BE2C (cell line): ENCODE data around the gene EXOSC10.
"Not testable (repeated sequence)": the region's sequence is repeated elsewhere in the genome, so short reads cannot be mapped to it uniquely, and the experiment has no call there.

ENCODE experiments used
- DNase-seq: peaks from one replicate; pipeline ENCODE4 v3.0.0-alpha.2; 2020
- H3K27me3 ChIP-seq: fragments of 250-450 bp; sonication (Bioruptor Pico); 2 replicates; pipeline ENCODE4 v1.5.1; 2020; ENCODE audit warnings: mild to moderate bottlenecking
- H3K36me3 ChIP-seq: fragments of 250-450 bp; sonication (Bioruptor Pico); 2 replicates; pipeline ENCODE4 v1.5.1; 2020; ENCODE audit warnings: mild to moderate bottlenecking
- H3K4me1 ChIP-seq: fragments of 250-450 bp; sonication (Bioruptor Pico); 2 replicates; pipeline ENCODE4 v1.5.1; 2020
- H3K4me3 ChIP-seq: 2 replicates; pipeline ENCODE4 v1.5.1; 2011; ENCODE audit warnings: low read depth, low read length
- H3K9me3 ChIP-seq: fragments of 250-450 bp; sonication (Bioruptor Pico); 2 replicates; pipeline ENCODE4 v1.5.1; 2020
- TF ChIP-seq, protein P1 (sequence below): IDR thresholded peaks from 2 replicates; pipeline ENCODE4 v1.5.1; 2012; ENCODE audit warnings: mild to moderate bottlenecking, low read depth, low read length

EXOSC10 gene

DNA sequence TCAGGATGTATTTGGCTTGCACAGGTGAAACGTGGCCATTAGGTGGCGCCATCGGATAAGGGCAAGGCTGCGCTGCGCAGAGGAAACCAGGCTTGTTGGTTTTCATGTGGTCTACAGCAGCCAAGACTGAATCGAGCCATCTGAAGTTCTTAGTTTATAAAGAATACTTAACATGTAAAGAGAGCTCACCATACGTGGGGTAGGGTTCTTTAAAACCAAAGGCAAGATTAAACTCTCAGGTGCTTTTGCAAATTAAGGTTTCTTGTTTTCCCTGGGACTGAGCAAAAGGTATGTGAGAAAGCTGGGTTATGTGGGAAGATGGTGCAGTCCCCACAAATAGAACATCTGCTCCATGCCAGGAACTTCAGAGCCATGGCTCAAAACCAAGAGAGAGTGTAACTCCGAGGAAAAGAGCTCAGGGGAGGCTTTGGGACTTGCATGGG, 61.9 kb downstream of the EXOSC10 start:
- Histone ChIP-seq H3K9me3 (no peaks in the 10 kb centered on the region), H3K4me1 (no peaks in the 10 kb centered on the region), H3K27me3 (no peaks in the 10 kb centered on the region), H3K36me3 (no peaks in the 10 kb centered on the region), H3K4me3 (no peak overlapping the region)
- TF ChIP-seq, protein P1, sequence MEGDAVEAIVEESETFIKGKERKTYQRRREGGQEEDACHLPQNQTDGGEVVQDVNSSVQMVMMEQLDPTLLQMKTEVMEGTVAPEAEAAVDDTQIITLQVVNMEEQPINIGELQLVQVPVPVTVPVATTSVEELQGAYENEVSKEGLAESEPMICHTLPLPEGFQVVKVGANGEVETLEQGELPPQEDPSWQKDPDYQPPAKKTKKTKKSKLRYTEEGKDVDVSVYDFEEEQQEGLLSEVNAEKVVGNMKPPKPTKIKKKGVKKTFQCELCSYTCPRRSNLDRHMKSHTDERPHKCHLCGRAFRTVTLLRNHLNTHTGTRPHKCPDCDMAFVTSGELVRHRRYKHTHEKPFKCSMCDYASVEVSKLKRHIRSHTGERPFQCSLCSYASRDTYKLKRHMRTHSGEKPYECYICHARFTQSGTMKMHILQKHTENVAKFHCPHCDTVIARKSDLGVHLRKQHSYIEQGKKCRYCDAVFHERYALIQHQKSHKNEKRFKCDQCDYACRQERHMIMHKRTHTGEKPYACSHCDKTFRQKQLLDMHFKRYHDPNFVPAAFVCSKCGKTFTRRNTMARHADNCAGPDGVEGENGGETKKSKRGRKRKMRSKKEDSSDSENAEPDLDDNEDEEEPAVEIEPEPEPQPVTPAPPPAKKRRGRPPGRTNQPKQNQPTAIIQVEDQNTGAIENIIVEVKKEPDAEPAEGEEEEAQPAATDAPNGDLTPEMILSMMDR: peak; percentile 87
- DNase-seq: peak; percentile 80

DNA sequence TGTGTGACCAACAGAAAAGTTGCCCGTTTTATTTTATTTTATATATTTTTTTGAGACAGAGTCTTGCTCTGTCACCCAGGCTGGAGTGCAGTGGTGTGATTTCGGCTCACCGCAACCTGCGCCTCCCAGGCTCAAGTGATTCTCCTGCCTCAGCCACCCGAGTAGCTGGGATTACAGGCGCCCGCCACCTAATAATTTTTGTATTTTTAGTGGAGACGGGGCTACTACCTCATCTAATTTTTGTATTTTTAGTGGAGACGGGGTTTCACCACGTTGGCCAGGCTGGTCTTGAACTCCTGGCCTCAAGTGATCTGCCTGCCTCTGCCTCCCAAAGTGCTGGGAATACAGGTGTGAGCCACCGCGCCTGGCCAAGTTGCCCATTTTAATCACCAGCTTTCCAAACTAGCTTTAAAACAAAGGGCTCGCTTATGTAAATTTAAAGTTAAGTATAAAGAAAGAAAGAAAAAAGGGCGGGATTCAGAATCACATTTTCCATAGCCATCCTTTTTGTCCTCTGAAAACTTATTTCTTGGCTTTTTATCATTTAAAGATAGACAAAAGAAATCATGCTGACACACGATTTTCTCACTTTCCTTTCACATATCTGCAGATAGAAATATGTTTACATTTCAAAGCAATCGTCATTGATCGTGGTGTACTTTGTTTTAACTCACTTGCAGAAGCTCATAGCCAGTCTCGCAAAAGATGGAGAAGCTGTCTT, 62.5 kb downstream of the EXOSC10 start:
- not testable (repeated sequence) for H3K27me3 ChIP-seq, H3K36me3 ChIP-seq, H3K9me3 ChIP-seq, H3K4me3 ChIP-seq, DNase-seq, H3K4me1 ChIP-seq

DNA sequence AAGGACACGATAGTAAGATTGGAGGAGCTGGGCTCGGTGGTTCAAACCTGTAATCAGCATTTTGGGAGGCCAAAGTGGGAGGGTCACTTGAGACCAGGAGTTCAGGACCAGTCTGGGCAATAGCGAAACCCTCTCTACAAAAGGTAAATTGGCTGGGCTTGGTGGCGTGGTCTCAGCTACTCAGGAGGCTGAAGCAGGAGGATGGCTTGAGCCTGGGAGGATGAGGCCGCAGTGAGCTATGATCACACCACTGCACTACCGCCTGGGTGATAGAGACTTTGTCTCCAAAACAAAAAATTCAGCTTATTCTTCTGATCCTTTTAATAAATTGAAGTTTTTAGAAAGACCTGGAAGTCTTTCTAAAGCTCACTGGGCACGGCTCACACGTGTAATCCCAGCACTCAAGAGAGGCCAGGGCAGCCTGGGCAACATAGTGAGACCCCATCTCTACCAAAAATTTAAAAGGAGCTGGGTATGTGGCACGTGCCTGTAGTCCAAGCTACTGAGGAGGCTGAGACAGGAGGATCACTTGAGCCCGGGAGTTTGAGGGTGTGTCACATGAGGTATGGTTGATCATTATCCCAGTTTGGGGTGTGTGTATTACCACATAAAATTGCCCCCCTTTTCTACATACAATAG, 67.9 kb downstream of the EXOSC10 start:
- no peaks in the 10 kb centered on the region for H3K27me3 ChIP-seq
- DNase-seq: no peak
- H3K9me3 ChIP-seq: no peaks in the 10 kb centered on the region
- no peaks in the 10 kb centered on the region for H3K4me1 ChIP-seq
- H3K36me3 ChIP-seq: no peaks in the 10 kb centered on the region; the same call in 1 of the 2 replicates
- no peak overlapping the region for H3K4me3 ChIP-seq
- TF ChIP-seq, protein P1: no peak

DNA sequence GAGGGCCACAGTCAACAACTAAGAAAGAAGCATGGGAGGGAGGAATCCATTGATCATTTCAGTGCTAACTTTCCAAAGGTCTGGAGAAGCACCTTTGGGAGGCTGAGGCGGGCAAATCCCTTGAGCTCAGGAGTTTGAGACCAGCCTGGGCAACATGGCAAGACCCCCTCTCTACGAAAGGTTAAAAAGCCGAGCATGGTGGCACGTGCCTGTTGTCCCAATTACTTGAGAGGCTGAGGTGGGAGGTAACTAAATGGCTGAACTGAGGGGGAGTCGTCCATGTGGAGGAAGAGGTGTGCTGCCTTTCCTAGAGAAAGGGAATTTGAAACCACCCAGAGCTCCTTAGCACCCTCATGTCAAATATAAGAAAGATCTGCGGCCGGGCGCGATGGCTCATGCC, 68.8 kb downstream of the EXOSC10 start:
- Histone ChIP-seq H3K4me1 (no peaks in the 10 kb centered on the region), H3K36me3 (no peaks in the 10 kb centered on the region; the same call in 1 of the 2 replicates), H3K27me3 (no peaks in the 10 kb centered on the region), H3K4me3 (no peak overlapping the region), H3K9me3 (no peaks in the 10 kb centered on the region)
- TF ChIP-seq, protein P1: no peak
- no peak for DNase-seq

DNA sequence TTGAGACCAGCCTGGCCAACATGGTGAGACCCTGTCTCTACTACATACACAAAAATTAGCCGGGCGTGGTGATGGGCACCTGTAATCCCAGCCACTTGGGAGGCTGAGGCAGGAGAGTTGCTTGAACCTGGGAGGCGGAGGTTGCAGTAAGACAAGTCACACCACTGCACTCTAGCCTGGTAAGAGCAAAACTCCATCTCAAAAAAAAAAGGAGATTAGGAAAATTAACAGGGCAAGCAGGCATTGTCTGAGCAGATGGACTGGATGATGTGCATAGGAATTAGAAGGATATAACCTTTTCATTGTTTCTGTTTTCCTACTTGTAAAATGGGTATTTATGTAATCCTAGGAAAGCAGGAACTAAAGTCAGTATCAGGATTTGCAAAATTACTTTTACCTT, 71.7 kb downstream of the EXOSC10 start:
- H3K4me1 ChIP-seq: no peaks in the 10 kb centered on the region
- peaks cover 5% of the 10 kb centered on the region; the same call in 1 of the 2 replicates for H3K36me3 ChIP-seq
- no peaks in the 10 kb centered on the region for H3K27me3 ChIP-seq
- no peaks in the 10 kb centered on the region for H3K9me3 ChIP-seq
- H3K4me3 ChIP-seq: no peak overlapping the region
- no peak for DNase-seq
- TF ChIP-seq, protein P1: no peak

DNA sequence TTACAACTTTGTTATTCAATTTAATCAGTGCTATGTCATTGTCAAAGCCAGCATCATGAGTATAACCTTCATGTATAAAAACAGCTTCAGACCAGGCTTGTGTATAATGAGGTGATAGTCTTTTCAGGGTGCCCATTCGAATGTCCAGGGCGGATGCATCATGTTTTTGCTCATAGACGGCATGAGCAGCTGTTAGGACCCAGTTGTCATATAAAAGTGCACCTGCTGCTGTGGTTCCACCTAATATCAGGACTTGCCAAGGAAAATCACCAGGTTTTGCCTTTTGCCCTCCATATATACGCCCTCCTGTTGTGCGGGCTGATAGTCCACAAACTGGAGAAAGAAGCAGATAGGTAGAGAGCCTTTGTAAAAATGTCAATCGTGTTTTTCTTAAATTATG, 72.4 kb downstream of the EXOSC10 start:
- H3K9me3 ChIP-seq: no peaks in the 10 kb centered on the region
- H3K27me3 ChIP-seq: no peaks in the 10 kb centered on the region
- H3K4me3 ChIP-seq: no peak overlapping the region
- TF ChIP-seq, protein P1: no peak
- no peak for DNase-seq
- H3K4me1 ChIP-seq: no peaks in the 10 kb centered on the region
- H3K36me3 ChIP-seq: peaks cover 5% of the 10 kb centered on the region; the same call in 1 of the 2 replicates
